HG03469 (cell line): ENCODE measurements around the gene KIF13A.
"Not testable (repeated sequence)": the region's sequence is repeated elsewhere in the genome, so short reads cannot be mapped to it uniquely, and the experiment has no call there.

ENCODE experiments used
- ATAC-seq: cut with Tn5 transposase; IDR thresholded peaks from one replicate; pipeline ENCODE4 v1.9.1; 2021; ENCODE audit warnings: mild to moderate bottlenecking, moderate library complexity, moderate number of reproducible peaks; ENCODE audit not compliant: unreplicated experiment

Gene KIF13A

DNA sequence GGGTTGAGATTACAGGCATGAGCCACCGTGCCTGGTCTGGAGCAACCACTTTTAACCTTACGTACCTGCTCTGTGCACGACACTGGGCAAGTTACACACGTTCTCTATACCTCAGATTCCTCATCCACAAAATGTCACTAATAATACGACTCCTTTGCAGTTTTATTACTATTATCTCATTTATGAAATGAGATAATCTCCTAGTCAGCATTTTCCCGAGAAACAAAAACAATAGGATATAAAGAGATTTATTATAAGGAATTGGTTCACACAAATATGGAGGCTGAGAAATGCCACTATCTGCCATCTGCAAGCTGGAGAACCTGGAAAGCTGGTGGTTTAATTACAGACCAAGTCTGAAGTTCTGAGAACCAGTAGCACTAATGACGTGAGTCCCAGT, 12.0 kb upstream of the KIF13A start:
- no peak for ATAC-seq

DNA sequence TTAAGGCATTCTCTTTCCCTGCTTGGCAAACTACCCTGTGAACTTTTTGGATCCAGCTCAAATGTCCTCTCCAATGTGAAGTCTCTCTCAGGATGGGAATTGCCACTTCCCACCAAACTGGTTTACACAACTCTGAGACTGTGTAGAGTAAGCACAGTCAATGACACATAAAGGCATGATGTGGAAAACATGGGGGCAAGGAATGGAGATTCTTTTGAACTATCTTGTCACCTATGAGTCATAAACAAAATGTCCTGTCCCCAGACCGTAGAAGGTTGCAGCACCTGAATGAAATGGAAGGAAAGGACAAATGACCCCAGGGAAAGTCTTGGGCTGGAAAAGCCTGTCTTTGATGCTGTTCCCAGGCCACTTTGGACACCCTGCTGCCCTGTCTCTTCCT, 11.0 kb upstream of the KIF13A start:
- no peak for ATAC-seq

DNA sequence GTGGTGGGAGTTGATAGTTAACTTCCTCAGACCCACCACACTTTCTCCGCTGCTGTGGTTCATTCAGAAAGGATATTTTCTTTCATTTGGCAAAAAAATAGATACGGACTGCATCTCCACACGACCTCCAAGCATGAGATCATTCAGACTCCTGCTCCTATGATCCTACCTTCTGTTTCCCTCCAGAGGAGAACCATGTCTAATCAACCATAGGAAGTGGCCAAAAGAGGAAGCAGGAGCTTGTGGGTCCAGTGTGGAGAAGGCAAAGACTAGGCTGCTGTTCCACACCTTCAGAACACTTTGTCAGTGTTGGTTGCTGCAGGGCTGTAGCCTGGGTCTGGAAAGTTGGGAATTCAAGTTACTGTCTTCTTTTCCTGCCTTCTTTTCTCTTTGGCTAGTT, 10.6 kb upstream of the KIF13A start:
- ATAC-seq, result no peak

DNA sequence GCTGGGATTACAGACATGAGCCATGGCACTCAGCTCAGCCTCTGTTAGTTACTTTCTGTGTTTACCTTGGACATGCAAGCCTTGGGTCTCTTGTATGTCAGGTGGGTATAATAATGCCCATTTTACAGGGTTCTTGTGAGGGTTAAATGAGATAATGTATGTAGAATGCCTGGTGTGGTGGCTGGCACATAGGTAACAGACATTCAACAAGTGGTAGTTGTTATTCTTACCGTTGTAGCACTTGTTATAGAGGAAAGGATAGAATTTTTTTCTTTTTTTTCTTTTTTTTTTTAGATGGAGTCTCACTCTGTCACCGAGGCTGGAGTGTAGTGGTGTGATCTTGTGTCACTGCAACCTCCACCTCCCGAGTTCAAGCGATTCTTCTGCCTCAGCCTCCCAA, 8.0 kb upstream of the KIF13A start:
- ATAC-seq, result no peak

DNA sequence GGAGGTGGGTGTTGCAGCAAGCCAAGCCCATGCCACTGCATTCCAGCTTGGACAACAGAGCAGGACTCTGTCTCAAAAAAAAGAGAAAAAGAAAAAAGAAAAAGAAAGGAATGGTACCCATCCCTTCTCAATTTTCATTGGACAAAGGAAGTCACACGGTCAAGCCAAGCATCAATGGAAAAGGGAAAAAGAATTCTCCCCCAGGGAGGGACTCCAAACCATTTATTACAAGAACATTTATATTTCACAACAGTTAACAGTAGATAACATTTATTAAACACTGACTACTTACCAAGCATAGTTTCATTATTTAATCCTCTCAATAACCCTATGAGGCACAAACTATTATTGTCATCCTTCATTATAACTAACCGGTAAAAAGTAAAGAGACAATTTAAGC, 6.6 kb upstream of the KIF13A start:
- no peak for ATAC-seq

DNA sequence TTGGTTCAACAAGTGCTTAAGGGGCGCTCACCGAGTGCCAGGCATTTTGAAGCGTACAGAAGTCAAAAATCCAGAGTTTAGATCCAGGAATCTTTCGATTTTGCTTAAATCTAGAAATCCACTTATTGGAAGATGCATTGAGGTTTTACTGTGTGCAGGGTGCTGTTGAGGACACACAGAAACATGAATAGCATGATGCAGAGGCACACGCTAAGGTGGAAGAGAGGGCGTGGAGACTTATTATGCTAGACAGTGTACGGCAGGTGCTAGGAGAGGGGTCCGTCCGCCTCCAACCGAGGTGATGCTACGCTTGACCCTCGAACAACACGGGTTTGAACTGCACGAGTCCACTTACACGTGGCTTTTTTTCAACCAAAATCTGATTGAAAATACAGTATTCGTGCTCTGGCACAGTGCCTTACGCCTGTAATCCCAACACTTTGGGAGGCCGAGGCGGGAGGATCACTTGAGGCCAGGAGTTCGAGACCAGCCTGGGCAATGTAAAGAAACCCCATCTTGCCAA, 1.0 kb upstream of the KIF13A start:
- no peak for ATAC-seq

DNA sequence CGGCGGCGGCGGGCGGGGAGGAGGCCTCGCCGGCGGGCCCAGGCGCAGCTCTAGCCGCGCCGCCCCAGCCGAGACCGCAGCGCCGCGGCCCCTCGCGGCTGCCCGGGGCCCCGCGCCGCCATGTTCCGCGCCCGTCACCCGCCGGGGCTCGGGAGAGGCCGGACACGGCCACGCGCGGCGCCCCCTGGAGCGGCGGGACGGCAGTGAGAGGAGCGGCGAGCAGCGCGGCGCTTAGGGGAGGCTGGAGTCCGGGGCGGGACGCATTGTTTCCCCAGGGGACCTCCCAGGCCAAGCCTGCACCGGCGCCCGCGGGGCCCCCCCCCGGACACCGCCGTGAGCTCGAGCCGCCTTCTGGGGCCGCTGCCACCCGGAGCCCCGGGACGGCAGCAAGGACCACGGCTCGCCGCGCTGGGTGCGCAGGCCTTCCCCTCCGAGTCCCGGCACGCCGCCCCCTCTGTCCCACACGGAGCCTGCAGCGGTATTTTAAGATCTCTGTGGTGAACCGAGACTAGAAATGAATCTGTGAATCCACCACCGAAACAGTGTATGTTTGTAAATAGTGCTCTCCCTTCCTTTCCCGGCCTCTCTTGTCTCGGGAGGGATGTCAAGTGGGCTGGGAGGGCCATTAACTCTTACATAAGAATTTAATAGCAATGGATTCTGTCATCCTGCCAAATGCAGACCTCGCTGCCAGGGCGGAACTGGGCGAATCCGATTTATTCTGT, 424 bp upstream of the KIF13A start:
- peak; percentile 71 for ATAC-seq

DNA sequence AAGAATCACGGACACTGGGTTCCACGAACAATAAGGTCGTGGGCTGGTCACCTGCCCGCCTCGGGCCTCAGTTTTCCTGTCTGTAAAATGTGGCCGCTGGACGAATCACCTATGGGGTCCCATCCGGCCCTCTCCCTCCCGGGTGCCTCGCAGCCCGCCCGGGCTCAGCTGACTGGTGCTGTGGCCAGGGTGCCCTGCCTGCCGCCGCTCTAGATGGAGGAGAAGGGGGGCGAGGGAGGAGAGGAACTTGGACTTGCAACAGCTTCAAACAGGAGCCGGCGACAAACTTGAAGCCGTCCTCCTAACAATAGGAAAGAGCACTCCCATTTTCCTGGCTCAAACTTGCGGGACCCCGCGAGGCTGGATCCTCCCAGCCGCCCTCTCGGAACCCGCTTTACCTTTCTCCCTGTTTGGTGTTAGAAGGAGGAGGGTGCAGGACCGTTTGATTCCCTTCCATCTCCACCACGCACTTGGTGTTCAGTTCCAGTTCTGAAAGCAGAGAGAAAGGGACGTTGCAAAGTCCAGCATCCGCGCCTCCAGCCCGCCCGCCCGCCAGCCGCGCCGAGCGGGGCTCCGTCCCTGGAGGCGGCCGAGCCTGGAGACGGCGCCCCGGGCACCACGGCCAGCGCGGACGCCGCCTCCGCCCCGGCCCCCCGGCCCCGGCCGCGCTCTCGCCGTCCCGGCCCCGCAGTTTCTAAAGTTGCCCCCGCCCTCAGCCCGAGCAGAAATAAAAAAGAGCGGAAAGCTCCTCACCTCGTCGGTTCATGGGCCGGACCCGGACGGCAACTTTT, 584 bp downstream of the KIF13A start:
- peak; percentile 9 for ATAC-seq

DNA sequence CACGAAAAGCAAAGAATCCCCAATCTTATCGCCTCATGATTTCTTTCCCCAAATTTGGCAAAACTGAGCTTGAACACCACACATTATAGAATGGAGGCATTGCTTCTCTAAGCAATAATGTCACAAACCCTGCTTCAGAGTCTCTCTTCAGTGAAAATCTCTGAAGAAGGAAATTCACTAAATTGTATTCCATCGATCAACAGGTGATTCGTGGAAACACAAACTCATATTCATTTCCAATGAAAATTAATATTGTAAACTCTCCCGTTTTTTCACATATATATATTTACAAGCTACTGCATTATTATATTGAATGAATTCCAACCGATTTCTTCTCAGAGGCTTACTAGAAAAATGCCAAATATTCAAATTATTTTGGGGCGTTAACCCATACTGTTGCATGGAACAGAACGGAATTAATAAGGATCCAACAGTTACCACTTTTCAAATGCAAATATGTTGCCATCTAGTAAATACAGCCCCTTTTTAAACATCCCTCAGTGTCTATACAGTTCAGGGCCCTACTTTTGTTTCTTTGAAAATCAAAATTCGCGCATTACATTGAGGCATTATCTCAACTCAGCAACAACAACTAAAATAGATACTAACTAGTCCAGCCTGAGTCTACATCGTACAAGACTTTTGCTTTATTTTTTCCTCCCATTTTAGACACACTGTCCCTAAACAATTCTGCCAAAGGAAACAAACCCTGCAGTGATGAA, 1.3 kb downstream of the KIF13A start:
- no peak for ATAC-seq

DNA sequence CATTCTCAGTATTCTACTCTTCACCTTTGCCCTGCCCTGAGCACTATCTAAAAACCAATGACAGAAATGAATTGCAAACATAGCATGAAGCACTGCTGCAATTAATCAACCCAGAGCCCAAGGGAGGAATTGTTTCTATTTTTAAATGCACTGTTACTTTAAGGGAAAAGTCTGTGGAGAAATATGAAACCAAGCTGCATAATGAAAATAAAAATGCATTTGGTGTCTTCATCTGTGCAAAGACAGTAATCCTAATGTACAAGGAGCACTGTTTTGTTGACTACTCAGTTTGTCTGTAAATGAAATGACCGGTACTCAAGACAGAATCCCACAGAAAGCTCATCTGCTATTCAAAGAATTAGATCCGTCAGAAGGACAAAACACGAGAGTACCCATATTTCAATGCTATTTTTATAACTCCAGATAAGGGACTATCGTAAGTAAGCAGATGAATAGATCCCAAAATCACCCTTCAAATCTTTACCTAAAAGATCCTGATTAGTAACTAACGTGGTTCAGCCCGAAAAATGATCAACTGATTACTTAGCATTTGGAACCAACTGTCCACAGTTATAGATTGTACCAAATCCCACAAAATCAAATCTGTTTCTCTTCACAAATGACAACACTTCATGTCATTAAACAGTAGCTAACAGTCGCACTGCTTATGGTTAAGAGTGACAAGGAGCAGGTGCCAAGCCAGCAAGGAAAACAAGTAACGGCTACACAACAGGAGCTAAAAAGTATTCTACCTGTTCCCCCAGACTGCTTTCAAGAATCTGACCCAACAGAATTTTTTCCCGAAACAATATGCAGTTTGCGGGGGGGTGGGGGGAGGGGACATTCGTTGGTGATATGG, 2.4 kb downstream of the KIF13A start:
- ATAC-seq, result no peak

DNA sequence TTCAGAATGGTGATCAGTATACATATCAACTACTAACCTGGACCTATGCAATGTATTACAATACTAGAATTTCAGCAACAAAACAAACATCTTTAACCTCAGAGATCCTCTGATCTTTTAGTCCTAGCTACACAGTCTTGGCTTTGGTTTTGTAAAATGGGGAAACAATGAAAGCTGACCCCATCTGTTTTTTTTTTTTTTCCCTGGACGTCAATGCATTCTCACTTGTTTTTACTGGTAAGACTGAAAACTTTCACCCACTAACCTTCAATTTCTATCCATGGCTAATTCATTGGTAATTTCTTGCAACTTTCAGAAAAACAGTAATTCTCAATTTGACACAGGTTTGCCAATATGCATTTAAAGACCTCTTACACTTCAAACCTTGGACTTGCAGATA, 3.0 kb downstream of the KIF13A start:
- ATAC-seq, result no peak

DNA sequence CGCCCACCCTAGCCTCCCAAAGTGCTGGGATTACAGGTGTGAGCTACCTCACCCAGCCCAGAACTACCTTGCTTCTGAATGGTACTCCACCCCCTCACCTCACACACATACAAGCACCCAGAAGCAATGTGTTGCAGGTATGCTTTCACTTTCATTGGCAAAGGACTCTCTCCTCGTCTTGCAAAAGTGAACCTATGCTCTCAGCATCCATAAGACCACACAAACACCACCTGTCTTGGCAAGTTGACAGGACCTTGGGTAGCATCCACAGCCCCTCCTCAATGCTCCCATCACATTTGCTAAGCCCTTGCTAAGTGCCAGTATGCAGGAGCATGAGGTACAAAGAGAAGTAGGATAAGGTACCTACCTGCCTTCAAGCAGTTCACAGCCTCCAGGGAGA, 3.7 kb downstream of the KIF13A start:
- no peak for ATAC-seq

DNA sequence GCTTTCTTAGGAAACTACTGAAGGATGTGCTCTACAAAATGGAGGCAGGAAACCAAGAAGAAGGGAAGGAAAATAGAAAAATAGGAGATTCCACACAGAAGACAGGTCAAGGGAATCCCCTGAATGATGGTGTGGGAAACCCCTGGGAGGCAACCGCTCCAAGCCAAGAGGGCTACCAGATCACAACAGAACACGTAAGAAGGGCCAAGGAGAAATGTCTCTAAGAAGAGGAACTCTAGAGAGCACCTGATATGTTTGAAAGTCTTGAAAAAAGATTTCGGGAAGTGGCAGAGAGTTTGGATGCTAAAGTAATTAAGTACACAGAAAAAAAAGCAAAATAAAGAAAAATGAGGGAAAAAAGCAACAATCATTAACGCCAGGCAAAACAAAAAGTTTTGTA, 7.1 kb downstream of the KIF13A start:
- no peak for ATAC-seq

DNA sequence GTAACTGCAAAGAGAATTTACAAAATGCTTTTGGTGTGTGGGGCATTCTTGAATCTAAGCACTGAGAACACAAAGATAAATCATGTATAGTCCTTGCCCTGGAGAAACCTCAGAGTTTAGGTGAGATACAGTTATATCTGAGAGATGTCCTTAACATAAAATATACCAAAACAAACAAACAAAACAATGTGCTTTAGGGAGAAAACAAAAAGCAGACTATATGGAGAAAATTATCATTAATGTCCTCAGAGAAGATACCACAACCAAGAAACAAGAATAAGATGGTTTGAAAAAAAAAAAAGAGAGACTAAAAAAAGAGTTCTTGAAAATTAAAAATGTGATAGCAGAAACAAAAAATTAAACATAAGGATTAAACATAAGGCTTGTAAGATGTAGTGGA, 8.0 kb downstream of the KIF13A start:
- ATAC-seq, result no peak

DNA sequence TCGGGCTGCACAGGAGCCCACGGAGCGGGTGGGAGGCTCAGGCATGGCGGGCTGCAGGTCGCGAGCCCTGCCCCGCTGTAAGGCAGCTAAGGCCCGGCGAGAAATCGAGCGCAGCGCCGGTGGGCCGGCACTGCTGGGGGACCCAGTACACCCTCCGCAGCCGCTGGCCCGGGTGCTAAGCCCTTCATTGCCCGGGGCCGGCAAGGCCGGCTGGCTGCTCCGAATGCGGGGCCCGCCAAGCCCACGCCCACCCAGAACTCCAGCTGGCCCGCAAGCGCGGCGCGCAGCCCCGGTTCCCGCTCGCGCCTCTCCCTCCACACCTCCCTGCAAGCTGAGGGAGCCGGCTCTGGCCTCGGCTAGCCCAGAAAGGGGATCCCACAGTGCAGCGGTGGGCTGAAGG, 11.2 kb downstream of the KIF13A start:
- ATAC-seq, result not testable (repeated sequence)

DNA sequence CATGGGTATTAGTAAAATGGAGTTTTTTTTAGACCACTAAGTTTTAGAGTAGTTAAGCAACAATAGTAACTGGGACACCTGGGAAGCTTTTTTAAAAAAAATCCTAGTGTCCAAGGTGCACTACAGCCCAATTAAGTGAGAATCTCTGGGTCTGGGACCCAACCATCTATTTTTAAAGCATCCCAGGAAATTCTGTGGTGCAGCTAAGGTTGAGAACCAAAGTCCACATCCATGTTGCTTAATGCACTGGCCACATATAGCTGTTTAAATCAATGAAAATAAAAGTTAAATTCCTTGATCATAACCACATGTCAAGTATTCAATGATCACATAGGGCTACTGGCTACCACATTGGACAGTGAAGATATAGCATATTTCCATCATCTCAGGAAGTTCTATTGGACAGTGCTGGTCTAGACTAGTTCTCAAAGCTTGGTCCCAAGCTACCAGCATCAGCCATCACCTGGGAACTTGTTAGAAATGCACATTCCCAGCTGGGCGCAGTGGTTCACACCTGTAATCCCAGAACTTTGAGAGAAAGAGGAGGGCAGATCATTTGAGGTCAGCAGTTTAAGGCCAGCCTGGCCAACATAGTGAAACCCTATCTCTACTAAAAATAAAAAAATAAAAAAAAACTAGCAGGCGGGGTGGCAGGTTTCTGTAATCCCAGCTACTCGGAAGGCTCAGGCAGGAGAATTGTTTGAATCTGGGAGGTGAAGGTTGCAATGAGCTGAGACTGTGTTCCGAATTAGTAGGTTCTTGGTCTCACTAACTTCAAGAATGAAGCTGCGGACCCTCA, 12.7 kb downstream of the KIF13A start:
- ATAC-seq, result no peak

DNA sequence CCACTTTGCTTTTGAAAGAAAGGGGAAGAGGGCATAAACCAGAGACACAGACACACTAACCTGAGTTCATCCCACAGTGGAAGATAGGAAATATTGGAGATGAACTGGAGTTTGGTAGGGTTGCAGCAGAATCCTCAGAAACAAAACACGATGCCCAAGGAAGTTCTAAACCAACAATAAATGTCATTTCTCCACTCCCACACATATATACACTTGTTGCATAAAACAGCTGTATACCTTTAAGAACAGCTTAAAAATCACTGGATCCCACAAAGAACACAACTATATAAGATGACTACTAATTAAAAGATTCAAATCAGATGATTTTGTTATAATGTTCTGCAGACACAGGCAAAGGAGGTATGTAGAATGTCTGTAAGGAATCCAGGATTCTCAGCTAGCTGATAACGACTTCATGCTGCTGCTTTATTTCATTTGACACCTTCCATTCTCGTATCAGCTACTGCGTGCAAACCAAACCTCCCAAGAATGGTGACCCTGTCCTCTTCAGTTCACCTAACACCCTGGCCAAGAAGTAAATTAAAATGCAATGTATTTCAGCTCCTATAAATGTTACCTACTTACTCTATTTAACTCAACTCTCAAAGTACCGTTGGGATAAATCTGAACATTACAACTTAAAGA, 14.3 kb downstream of the KIF13A start:
- ATAC-seq, result no peak

DNA sequence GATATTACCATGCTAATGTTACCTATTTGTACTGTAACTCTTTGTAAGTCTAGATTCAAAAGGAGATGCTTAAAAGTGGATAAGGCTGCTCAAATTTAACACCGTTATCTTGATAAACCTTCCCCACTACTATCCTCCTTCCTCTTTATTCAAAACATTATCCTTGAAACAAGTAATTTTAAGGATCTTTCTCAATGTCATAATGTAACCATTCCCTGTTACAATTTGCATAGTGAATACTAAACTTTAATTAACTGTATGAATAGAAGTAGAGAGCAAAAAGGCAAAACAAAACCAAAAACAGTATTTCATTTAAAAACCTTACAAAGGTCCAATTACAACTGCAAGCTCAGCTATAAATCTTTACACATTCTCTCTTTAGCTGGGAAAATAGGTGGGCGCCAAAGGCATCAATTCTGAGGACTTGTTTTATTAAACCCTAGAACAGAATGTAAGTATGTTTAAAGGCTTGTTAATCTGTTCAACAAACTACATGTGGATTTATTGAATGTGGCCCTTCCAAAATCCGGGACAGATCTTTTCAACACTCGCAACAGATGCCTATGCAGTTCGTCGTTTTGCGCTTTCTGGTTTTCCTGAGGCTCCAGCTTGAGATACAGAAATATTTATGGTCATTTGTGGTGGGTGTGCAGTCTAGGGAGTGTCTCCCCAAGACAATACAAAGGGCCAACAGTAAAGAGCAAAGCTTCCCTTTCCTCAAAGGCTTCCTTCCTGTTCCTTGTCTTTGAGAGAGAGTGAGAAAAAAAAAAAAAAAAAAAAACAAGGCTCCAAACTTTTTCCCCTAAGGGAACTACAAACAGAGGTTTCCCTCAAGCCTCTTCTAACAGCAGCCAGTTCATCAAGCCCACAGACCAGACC, 15.1 kb downstream of the KIF13A start:
- ATAC-seq, result no peak
